ENCODE results near the gene EZH2. TPM values are rescaled to one million over a fixed set of nuclear protein-coding genes. Genes with fewer than 3 reads are reported as not detected.

The EZH2 gene
- total RNA-seq, 2 experiments from 2014 or later = 105 to 106 TPM

- POLR2A ChIA-PET = no interaction called here
- CTCF ChIA-PET = no interaction called here
Measured at GRCh38 chr7:148830897-148831692, 53.0 kb downstream of the EZH2 start.

- CTCF ChIA-PET = no interaction called here
- POLR2A ChIA-PET = no interaction called here
Measured at GRCh38 chr7:148828965-148829364, 55.1 kb downstream of the EZH2 start.

DNA sequence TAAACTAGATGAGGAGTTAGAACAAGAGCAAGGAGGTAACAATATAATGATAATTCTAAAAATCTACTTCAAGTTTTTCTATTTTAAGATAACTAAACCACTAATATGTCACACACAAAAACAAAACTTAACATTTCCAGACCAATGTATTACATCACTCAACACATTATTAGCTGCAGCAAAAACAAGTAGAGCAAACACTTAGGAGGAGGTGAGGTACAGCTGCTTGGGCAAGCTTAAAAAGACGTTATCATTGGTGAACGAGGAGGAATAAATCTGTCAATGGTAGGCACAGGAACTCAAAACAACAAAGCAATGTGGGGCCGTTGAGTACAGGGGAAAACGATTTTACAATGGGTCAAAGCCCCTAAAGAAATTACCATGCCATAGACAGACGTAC is 58.8 kb downstream of the EZH2 start:
- CTCF ChIA-PET = no interaction called here
- POLR2A ChIA-PET = interaction anchor here (0.6 kb wide), 1 partner anchor 61 kb away, joined by 3 read pairs; no protein-coding TSS in a partner anchor

GRCh38 chr7:148824864-148825263 is 59.2 kb downstream of the EZH2 start:
- ChIA-PET POLR2A (interaction anchor here (0.6 kb wide), 1 partner anchor 61 kb away, joined by 3 read pairs; no protein-coding TSS in a partner anchor), CTCF (no interaction called here)

GRCh38 chr7:148821422-148821821 is 62.7 kb downstream of the EZH2 start:
- CTCF ChIA-PET = no interaction called here
- POLR2A ChIA-PET = no interaction called here

- POLR2A ChIA-PET = no interaction called here
- CTCF ChIA-PET = interaction anchor here (1.1 kb wide), 1 partner anchor 147 kb away, joined by 3 read pairs; no protein-coding TSS in a partner anchor
Measured at GRCh38 chr7:148819697-148820360, 64.3 kb downstream of the EZH2 start.

DNA sequence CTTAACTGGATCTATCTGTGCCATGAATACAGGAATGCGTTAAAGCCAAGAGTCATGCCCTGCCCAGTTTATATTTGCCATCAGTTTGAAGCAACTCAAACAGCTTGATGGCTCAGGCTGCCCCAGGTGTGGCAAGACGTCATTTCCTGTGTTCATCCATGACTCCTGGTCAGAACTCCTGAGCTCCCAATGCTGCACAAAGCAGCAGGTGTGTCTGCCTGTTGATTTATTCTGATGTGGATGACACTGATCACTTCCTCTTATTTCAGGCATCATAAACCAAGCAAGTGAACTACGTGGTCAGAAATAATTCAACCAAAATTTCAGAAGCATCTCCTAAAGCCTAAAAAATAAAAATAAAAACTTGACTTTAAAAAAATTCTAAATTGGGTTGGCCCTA is 68.5 kb downstream of the EZH2 start:
- CTCF ChIA-PET = no interaction called here
- POLR2A ChIA-PET = interaction anchor here (1.0 kb wide), 1 partner anchor 13 kb away, joined by 3 read pairs; no protein-coding TSS in a partner anchor

- CTCF ChIA-PET = no interaction called here
- POLR2A ChIA-PET = interaction anchor here (1.0 kb wide), 1 partner anchor 13 kb away, joined by 3 read pairs; no protein-coding TSS in a partner anchor
Measured at GRCh38 chr7:148814922-148815559, 69.0 kb downstream of the EZH2 start.

DNA sequence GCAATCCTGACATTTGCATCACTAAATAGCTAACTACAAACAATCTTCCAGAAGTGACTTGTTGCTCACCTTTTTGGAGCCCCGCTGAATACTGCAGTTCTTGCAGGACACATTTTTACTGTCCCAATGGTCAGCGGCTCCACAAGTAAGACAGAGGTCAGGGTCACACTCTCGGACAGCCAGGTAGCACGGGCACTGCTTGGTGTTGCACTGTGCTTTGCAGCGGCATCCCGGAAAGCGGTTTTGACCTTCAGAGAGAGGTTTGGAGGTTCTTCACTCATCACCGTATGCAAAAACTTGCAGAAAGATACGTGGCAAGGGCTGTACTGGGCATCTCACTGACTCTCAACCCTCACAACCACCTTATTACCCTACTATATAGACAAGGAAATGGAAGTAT is 70.2 kb downstream of the EZH2 start:
- POLR2A ChIA-PET = no interaction called here
- CTCF ChIA-PET = interaction anchor here (1.4 kb wide), 1 partner anchor 150 kb away, joined by 4 read pairs; no protein-coding TSS in a partner anchor

GRCh38 chr7:148811892-148812291 is 72.2 kb downstream of the EZH2 start:
- CTCF ChIA-PET = no interaction called here
- POLR2A ChIA-PET = no interaction called here

GRCh38 chr7:148809856-148810255 is 74.2 kb downstream of the EZH2 start:
- CTCF ChIA-PET = no interaction called here
- POLR2A ChIA-PET = no interaction called here

DNA sequence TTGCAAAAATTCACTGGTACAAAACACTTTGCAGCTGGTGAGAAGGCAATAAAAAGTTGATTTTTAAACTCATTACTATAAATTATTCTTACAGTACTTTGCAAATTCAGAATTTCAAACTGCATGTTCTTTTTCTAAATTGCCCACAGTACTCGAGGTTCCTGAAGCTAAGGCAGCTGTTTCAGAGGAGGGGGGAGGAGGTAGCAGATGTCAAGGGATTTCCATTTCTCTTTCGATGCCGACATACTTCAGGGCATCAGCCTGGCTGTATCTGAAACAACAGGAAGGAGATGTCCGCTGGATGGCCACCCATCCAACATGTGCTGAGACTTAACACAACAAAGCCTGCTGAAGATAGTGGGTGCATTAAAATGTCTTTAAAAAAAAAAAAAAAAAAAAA is 76.7 kb downstream of the EZH2 start:
- CTCF ChIA-PET = no interaction called here

DNA sequence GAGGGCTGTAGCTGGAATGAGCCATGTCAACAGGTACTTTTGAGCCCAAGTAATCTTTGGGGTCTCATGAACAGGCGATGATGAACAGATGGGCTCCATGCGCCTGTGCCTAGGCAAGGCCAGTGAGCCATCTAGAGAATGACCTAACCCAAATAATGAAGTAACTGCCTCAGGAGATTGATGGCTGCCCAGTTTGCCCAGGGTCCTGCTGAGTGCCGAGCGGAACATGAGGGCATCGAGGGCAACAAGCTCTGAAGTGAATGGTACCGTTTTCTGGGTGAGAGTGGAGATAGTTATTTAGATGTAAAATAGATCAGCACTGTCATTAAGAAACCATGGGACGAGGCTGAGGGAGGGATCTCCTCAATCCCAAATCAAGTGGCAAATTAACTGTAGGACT is 77.9 kb downstream of the EZH2 start:
- CTCF ChIA-PET = no interaction called here
- POLR2A ChIA-PET = no interaction called here

More for the DNA sequence above, 76.7 kb downstream of the EZH2 start:
- POLR2A ChIA-PET = no interaction called here

DNA sequence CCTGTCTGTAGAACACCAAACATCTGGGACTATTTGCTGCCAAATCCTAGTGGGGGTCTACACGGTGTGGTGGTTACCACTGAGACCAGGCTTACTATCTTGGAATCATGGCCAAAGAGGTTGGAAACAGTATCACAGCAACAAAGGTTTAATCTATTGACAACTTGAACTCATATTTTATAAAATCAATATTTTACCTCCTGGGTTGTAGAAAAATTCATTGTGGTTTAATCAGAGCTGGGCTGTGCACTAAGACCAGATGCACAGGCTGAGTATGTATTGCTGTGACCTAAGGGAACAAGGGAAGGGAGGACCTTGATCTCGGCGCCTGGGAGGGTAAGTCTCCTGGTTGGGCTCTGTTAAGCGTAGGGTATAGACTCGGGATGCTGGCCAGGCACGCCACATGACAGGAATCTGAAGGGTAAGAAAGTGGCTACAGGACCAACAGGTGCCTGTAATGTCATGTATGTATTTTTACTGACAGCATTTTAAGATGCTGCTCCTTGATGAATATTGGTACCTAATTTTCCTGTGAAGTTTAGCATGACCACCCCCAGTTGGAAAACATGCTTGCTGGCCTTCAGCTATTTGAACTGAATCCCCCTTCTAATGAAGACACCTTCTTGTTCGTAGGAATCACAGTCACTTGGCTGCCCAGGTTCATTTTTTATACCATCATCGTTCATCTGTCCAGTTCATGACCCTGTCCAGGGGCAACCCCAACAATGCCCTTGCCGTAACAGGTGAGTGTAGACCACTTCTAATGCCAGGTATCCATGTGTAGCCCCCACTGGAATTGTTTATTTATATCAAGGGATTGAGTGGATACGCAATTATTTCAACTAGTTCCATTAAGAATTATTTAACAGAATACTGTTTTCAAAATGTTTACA is 79.5 kb downstream of the EZH2 start:
- POLR2A ChIA-PET = no interaction called here
- CTCF ChIA-PET = interaction anchor here (0.7 to 0.9 kb wide), 2 partner anchors 10 to 247 kb away, joined by 3 to 4 read pairs; no protein-coding TSS in a partner anchor

- ChIA-PET CTCF (no interaction called here), POLR2A (interaction anchor here (0.5 kb wide), 1 partner anchor 1513 kb away, joined by 7 read pairs; no protein-coding TSS in a partner anchor)
Measured at GRCh38 chr7:148803094-148803493, 81.0 kb downstream of the EZH2 start.

GRCh38 chr7:148802101-148802493 is 82.0 kb downstream of the EZH2 start:
- CTCF ChIA-PET = no interaction called here
- POLR2A ChIA-PET = no interaction called here

GRCh38 chr7:148800677-148801076 is 83.4 kb downstream of the EZH2 start:
- CTCF ChIA-PET = no interaction called here
- POLR2A ChIA-PET = no interaction called here

DNA sequence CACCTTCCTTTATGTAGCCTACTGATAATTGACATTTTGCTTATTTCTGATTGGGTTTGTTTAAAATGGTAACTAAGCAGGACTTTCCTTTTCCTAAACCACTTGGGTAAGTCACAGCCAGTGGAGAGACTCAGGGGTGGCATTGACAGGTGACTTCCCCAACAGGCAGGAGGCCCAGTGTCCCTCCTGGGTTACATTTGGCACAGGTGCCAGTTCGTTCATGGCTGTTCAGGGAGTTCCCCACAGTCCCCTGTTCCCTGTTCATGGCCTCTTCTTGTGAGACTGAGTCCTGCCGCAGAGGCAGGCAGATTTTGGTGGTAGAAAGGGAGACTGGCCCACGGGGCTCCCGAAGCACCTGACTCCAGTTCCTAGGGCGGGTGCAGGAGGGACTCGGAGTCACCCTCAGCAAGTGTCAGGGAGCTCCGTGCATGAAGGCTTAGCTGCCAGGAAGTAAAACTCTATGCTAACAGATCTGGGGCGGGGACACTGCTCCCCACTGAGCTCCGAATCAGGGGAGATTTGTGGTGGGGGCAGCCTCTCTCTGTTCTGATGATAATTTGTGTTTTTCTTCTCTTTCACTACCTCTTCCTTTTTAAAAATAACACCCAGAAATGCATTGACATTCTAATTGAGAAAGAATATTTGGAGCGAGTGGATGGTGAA is 84.1 kb downstream of the EZH2 start:
- ChIA-PET CTCF (no interaction called here), POLR2A (no interaction called here)

GRCh38 chr7:148796841-148797240 is 87.2 kb downstream of the EZH2 start:
- POLR2A ChIA-PET = no interaction called here
- CTCF ChIA-PET = no interaction called here

All from activated CD8-positive, alpha-beta memory T cell treated with anti-CD3 and anti-CD28 coated beads for 36 hours (primary cell).